A549 treated with CORT108297 at 1 μM for 4 hours (cell line): ENCODE measurements around the gene USP17L24. TPM values are rescaled to one million over a fixed set of nuclear protein-coding genes. Genes with fewer than 3 reads are reported as not detected.

ENCODE experiments used
- total RNA-seq: library from RNA; stranded (reverse); fragments of 200-300 nt; extraction: Qiagen RNA extraction; gene quantifications from 5 replicates; pipeline ENCODE4 v1.2.3, GENCODE V29; 2022

The USP17L24 gene
- not detected in 5 replicates for total RNA-seq

GRCh38 chr4:9324865-9325264, at the start of gene USP17L24:
USP17L24 (plus strand) TSS chr4:9325165; CDS start chr4:9325165, 0 bp downstream.

GRCh38 chr4:9329611-9330010, 4.6 kb downstream of the USP17L24 start, which contains the start of gene USP17L25:
USP17L25 (plus strand) TSS chr4:9329911; CDS start chr4:9329911, 0 bp downstream.

GRCh38 chr4:9334358-9334757, 9.4 kb downstream of the USP17L24 start, which contains the start of gene USP17L26:
USP17L26 (plus strand) TSS chr4:9334658; CDS start chr4:9334658, 0 bp downstream.

GRCh38 chr4:9339103-9339502, 14.1 kb downstream of the USP17L24 start, which contains the start of gene USP17L5:
USP17L5 (plus strand) TSS chr4:9339403; CDS start chr4:9339403, 0 bp downstream.

GRCh38 chr4:9343848-9344247, 18.9 kb downstream of the USP17L24 start, which contains the start of gene USP17L27:
USP17L27 (plus strand) TSS chr4:9344148; CDS start chr4:9344148, 0 bp downstream.

GRCh38 chr4:9348593-9348992, 23.6 kb downstream of the USP17L24 start, which contains the start of gene USP17L28:
USP17L28 (plus strand) TSS chr4:9348893; CDS start chr4:9348893, 0 bp downstream.

GRCh38 chr4:9353338-9353737, 28.4 kb downstream of the USP17L24 start, which contains the start of gene USP17L29:
USP17L29 (plus strand) TSS chr4:9353638; CDS start chr4:9353638, 0 bp downstream.

GRCh38 chr4:9362829-9363228, 37.9 kb downstream of the USP17L24 start, which contains the start of gene USP17L30:
USP17L30 (plus strand) TSS chr4:9363129; CDS start chr4:9363129, 0 bp downstream.

Other genes starting within 250 kb of the USP17L24 start
- gene FAM90A26, start 154.8 kb upstream of the USP17L24 start, total RNA-seq = not detected in 5 replicates
- gene USP17L10, start 114.5 kb upstream of the USP17L24 start, total RNA-seq = not detected in 5 replicates
- not detected in 5 replicates for gene USP17L11, start 109.8 kb upstream of the USP17L24 start, total RNA-seq
- gene USP17L12, start 105.0 kb upstream of the USP17L24 start, total RNA-seq = not detected in 5 replicates
- gene USP17L13, start 100.3 kb upstream of the USP17L24 start, total RNA-seq = not detected in 5 replicates
- not detected in 5 replicates for gene USP17L15, start 90.8 kb upstream of the USP17L24 start, total RNA-seq
- gene USP17L17, start 81.3 kb upstream of the USP17L24 start, total RNA-seq = not detected in 5 replicates
- not detected in 5 replicates for gene USP17L18, start 76.5 kb upstream of the USP17L24 start, total RNA-seq
- gene USP17L19, start 71.8 kb upstream of the USP17L24 start, total RNA-seq = not detected in 5 replicates
- gene USP17L20, start 67.0 kb upstream of the USP17L24 start, total RNA-seq = not detected in 5 replicates
- gene USP17L21, start 62.3 kb upstream of the USP17L24 start, total RNA-seq = not detected in 5 replicates
- not detected in 5 replicates for gene USP17L22, start 57.5 kb upstream of the USP17L24 start, total RNA-seq
- not detected in 5 replicates for gene USP17L25, start 4.7 kb downstream of the USP17L24 start, total RNA-seq
- gene USP17L26, start 9.5 kb downstream of the USP17L24 start, total RNA-seq = not detected in 5 replicates
- gene USP17L5, start 14.2 kb downstream of the USP17L24 start, total RNA-seq = not detected in 5 replicates
- gene USP17L27, start 19.0 kb downstream of the USP17L24 start, total RNA-seq = not detected in 5 replicates
- not detected in 5 replicates for gene USP17L28, start 23.7 kb downstream of the USP17L24 start, total RNA-seq
- not detected in 5 replicates for gene USP17L29, start 28.5 kb downstream of the USP17L24 start, total RNA-seq
- gene USP17L30, start 38.0 kb downstream of the USP17L24 start, total RNA-seq = not detected in 5 replicates
- gene DEFB131A, start 119.2 kb downstream of the USP17L24 start, total RNA-seq = not detected in 5 replicates